ENCODE measurements around the gene CTAGE15.
"Not testable (repeated sequence)": the region's sequence is repeated elsewhere in the genome, so short reads cannot be mapped to it uniquely, and the experiment has no call there.

Gene CTAGE15

GRCh38 chr7:143571501-143571900 is at the start of gene CTAGE15:
TSS of gene CTAGE15 (plus strand) at chr7:143571801. CDS start at chr7:143571818, 17 bp downstream.
- DNase-seq, result not testable (repeated sequence)

DNA sequence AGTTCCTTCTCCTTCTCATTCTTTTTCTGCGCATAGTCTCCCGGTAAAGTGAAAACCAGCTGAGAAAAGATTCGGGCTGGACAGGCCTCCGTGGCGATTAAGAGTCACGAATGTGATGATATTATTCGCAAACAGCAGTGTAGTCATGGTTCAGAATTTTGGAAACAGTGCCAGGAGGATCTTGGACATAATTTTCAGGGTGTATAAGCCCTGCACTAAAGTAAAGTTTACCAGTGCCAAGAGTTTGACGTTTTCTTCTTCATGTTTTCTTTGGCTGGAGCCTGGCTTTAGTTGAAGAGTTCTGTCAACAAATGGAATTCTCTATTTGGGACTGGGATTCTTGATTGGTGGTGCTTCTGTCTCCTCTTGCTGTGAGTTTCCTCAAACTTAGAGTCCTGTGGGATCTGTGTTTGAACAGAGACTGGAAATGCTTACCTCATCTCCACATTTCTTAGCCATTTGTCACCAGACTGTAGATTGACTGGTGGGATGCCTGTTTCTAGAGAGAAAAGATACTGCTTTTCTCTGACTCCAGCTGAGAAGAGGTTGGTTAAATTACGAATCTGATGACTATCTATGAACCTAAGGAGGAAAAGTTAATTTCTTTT is 49.2 kb upstream of the CTAGE15 start:
- DNase-seq, result not testable (repeated sequence)

DNA sequence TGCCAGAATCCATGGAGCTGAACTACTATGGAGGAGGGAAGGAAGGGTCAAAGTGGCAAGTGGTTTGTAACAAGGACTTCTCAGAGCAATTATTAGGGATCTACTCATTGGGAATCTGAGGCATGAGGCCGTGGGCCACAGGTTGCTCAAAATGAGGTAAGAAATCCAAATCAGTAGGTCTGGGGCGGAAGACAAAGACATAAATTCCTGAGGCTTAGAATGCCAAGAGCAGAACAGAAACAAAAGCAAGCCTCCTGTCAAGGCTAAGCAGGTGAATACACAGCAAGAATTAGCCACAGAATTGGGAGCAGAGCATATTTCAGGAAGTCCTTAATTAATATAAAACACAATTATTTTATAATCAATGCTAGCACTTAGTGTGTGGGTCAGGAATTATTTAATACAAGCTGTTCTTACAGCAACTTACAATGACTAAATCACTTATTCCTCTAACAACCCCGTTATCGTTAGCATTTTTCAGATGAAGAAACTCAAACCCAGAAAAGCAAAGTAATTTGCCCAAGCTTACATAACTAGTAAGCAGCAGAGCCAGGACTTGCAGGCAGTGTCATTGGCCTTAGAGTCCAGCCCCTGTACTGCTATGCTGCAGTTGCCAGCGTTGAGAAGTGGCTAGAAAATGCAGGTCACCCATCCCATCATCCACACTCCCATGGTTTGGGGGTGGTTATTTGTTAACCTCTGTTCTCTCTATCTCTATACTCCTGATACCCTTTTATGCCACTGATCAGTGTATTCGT is 40.3 kb upstream of the CTAGE15 start:
- DNase-seq, result not testable (repeated sequence)

DNA sequence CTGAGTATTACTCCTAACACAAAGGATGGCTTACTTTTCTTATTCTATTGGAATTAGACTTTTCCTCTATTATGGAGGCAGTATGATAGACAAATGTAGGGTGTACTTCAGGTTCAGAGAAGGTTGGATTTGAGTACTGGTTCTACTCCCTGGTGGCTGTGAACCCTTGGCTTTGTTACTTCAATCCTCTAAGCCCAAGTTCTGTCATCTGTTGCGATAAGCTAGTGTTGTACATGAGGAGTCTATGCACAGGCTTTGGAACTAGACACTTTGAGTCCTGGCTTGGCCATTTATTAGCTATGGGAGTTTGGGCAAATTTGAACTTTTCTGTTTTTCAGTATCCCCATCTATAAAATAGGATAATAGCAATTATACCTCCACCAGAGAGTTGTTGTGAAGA is 39.7 kb upstream of the CTAGE15 start:
- DNase-seq, result not testable (repeated sequence)

- DNase-seq, result not testable (repeated sequence)
These were observed 38.3 kb upstream of the CTAGE15 start for GRCh38 chr7:143533213-143533839.

- DNase-seq, result not testable (repeated sequence)
These were observed 35.2 kb upstream of the CTAGE15 start for GRCh38 chr7:143536443-143536842.

GRCh38 chr7:143543288-143544038 is 28.1 kb upstream of the CTAGE15 start:
- DNase-seq, result not testable (repeated sequence)

DNA sequence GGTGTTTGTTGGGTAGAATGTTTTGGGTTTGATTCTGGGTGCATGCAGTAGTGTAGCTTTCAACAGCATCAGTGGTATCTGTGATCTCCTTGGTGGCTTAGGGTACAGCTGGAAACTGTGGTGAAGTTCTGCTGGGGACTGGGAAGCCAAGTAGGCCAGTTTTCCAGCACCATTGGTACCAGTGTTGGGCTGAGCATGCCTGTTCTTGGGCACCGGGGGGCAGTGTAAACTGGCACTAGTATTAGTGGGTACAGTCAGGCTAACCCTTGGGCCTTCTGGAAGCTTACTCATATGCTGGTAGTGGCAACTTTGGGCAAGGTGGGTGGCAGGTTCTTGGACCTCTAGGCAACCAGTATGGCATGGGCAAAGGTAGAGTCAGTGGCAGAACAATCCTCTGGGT is 15.6 kb upstream of the CTAGE15 start:
- DNase-seq, result not testable (repeated sequence)

DNA sequence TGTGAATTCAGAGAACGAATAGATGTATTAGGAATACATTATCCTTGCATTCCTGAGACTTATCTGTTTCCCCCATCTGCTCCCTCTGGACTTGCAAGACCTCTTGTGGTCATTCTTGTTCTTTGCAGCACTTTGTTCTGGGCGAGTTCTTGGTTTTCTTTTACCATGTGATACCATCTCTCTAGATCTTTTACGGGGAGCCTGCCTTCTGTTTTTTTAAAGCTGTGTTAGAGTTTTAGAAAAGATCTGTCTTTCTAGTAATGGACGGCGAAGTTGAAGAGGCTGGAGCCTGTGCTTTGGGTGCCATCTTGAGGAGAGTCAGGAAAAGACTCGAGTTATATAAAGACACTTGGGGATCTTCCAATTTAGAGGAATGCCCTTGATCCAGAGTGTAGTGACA is 8.3 kb upstream of the CTAGE15 start:
- DNase-seq, result not testable (repeated sequence)

- not testable (repeated sequence) for DNase-seq
These were observed 5.6 kb upstream of the CTAGE15 start for GRCh38 chr7:143566001-143566400.

DNA sequence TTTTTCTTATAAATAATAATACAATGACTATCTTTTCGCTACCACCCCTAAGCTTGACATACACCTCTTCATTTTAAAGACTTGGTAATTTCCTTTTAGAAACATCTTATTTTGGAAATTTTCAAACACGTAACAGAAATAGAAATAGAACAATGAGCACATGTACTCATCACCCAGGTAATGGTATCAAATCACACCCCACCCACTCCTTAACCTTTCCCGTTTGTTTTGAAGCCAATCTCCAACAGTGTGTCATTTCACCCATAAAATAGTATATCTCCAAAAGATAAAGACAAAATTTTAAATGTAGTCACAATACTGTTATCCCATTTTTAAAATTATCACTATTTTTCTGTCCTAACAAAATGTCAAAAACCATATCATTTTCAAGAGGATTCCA is 16.6 kb downstream of the CTAGE15 start:
- not testable (repeated sequence) for DNase-seq

DNA sequence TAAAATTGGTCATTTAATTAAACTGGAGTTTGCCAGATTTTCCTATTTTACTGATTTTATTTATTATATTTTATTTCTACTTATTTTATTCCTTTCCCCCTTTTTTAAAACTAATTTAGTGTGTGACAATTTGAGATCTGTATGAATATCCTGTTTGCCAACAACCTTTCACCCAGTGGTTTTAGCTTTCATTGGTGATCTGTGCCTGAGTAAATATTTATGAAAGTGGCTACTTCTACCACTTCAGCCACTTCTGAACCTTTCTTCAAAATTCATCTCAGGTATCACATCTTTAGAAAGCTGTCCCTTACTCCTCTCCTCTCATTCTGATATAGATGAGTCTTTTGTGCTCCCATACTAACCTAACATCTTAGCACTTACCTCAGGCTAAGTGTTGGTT is 18.3 kb downstream of the CTAGE15 start:
- DNase-seq, result not testable (repeated sequence)

GRCh38 chr7:143598086-143598485 is 26.5 kb downstream of the CTAGE15 start:
- DNase-seq, result not testable (repeated sequence)

DNA sequence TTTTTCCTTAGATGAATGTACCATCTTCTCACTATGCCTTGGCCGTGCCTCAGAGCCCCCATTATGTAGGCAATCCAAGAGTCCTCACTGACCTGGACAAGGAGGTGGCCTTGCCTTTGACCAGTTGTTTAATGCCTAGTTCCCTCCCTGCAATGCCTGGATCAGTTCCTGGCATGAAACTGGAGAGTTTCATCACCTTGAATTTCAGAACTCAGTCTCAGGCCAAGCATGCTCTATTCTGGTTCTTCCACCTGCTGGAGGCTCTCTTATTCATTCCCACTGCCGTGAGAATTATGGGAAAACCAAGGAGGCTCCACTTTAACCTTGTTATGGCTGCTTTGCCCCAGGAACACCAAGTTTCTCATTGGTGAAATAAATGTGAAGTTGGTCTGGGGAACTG is 31.9 kb downstream of the CTAGE15 start:
- DNase-seq, result not testable (repeated sequence)

DNA sequence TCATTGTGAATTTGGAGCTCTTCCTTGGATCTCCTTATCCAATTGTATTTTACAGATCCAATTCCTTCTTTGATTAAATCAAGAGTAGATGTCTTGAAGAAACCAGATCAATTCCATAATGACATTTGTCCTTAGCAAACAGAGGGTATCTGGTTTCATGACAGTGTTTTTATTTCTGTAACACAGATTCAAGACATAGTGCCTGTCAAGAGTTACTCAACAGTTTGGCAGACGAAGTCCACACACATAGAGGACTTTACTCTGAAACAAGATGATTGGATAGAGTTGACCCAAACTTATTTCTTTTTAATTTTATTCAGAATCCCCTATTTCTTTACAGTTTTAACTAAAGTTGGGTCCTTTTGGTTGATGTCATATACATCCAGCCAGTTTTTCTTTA is 34.5 kb downstream of the CTAGE15 start:
- DNase-seq, result not testable (repeated sequence)

DNA sequence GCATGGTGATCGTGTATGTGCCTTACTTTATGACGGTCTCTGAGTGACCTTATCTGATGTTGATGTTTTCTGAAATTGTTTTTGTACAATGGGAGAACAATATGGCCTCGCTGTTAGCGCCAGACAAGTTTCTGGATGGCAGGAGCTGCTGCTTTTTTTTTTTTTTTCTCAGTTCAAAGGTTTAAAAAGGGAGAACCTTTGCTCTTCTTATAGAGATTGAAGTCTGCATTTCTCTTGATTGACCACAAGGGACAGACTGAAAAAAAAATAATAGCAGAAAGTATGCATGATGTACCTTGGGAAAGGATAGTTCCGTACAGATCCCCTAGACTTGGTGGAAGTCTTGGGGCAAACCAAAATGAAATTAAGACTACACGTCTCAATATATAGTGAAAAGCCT is 43.9 kb downstream of the CTAGE15 start:
- DNase-seq, result not testable (repeated sequence)

- not testable (repeated sequence) for DNase-seq
These were observed 45.6 kb downstream of the CTAGE15 start for GRCh38 chr7:143617204-143617603.

DNA sequence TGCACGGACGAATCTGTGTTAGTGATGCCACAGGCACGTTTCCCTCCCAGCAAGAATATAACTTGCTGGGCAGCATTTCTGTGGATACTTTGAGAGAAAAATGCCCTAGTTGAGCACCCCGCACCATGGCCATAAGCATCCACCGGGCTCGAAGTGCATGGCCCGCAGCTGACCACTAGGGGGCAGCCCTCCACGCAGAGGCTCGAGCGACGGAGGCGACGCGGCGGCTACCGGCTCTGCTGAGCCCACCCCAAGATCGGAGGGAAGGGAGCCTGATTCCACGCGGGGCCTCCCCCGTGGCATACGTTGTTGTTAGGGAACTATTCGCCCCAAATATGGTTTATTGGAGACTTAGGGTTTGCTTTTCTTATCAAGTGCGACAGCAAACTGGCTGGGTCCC is 48.5 kb downstream of the CTAGE15 start:
- not testable (repeated sequence) for DNase-seq

DNA sequence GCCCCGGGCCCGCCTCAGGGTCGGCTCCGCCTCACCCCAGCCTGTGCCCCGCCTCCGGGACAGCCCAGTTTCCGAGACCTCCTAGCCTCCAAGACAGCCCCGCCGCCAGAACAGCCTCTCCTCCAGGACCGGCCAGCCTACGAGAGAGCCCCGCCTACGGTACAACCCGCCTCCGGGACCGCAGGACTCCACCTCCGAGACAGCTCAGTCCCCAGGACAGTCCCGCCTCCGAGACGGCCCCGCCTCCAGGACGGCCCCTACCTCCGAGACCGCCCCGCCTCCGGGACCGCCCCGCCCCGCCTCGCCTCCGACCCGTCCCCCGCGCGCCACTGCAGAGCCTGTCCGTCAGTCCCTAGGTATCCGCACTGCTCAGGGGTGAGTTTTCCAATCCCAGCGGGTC is 49.0 kb downstream of the CTAGE15 start, which contains the start of gene TCAF2:
TCAF2 (plus strand) TSS at position 329 of the 400 bp plus-strand sequence.
- DNase-seq, result not testable (repeated sequence)

DNA sequence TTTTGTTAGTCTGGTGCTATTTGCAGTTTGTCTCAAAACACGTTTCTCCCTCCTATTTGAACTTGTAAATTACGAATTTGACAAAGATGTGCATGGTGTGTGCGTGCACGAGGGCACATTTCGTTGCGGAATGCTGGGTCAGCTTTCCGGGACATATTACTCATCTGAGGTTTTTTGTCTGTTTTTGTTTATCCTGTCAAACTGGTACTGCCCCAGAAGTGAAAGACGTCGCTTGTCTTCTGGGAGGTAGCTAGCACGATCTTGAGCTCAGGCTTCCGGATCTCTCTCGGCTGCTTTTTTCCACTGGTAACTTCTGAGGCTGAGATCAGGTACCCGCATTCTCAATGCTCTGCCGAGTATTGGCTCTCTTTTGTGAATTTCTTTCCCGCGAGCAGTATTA is 49.6 kb downstream of the CTAGE15 start:
- DNase-seq, result not testable (repeated sequence)

DNA sequence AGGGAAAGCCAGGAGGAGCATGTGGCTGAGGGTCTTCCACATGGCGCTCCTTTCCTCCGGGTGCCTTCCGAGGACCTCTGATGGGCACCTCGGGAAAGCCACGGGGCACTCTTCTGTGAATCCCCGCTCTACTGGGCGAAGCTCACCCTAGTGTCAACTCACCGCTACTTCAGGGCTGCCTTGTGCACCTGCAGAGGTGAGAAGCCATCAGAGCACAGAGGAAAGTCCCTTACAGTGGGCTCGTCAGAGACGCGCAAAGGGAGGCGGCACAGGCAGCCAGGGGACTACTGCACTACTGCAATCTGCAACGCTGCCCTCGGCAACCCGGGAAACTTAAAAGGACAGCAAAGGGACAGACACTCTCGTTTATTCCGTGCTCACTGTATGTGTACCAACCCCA is 50.5 kb downstream of the CTAGE15 start:
- not testable (repeated sequence) for DNase-seq
